Endothelial cell of umbilical vein (primary cell): ENCODE data around the gene MYO9B. TPM values are rescaled to one million over a fixed set of nuclear protein-coding genes. Genes with fewer than 3 reads are reported as not detected.

ENCODE experiments used
- BruUV-seq: library from RNA; stranded (reverse); fragments of 400-500 nt; replicated peaks from 2 replicates; lab custom pipeline; 2021; lab: Mats Ljungman, UMichigan
- CTCF ChIA-PET: fragments of 300-600, 350-600 bp; sonication (Branson Sonifier 250); formaldehyde crosslinking; loops from one replicate; lab custom pipeline; 2021; ENCODE audit warnings: antibody characterized with exemption, inconsistent platforms; lab: Charles Lee
- POLR2A ChIA-PET: fragments of 300-600, 350-600 bp; sonication (Branson Sonifier 250); formaldehyde crosslinking; loops from one replicate; lab custom pipeline; 2021; ENCODE audit warnings: antibody characterized with exemption, inconsistent platforms; lab: Charles Lee
- DNase-seq: peaks from one replicate; pipeline ENCODE4 v3.0.0-alpha.2; 2011; ENCODE audit warnings: low read depth, low spot score
- FAIRE-seq: peaks from 2 replicates; lab custom pipeline; 2011; peaks lifted over from hg19 to GRCh38; lab: Jason Lieb, UNC
- H2AFZ ChIP-seq: 2 replicates; pipeline ENCODE4 v1.6.0; 2012; ENCODE audit warnings: low read depth, low read length, control low read depth, inconsistent platforms
- H3K27ac ChIP-seq: 2 replicates; pipeline ENCODE4 v1.5.1; 2011; ENCODE audit warnings: low read depth, mild to moderate bottlenecking, control low read depth, low read length, moderate library complexity; ENCODE audit not compliant: insufficient read depth
- H3K27me3 ChIP-seq, 2 experiments: 2 replicates each; pipeline versions ENCODE4 v1.6.0 to v1.6.1; 2011; ENCODE audit warnings: low read length in 2 of 2, mixed read lengths in 1 of 2; ENCODE audit not compliant: control insufficient read depth in 2 of 2, insufficient read depth in 2 of 2
- H3K36me3 ChIP-seq, 2 experiments: 2 replicates in 1 of 2; 3 replicates in 1 of 2; pipeline ENCODE4 v1.5.1; 2011; ENCODE audit warnings: low read length in 2 of 2, mild to moderate bottlenecking in 1 of 2, moderate library complexity in 1 of 2; ENCODE audit not compliant: control insufficient read depth in 2 of 2, insufficient read depth in 2 of 2; ENCODE audit errors: extremely low read depth in 1 of 2
- H3K4me1 ChIP-seq: 3 replicates; pipeline ENCODE4 v1.5.1; 2011; ENCODE audit warnings: mild to moderate bottlenecking, low read length; ENCODE audit not compliant: control insufficient read depth, insufficient read depth; ENCODE audit errors: extremely low read depth
- H3K4me2 ChIP-seq: 2 replicates; pipeline ENCODE4 v1.6.1; 2011; ENCODE audit warnings: low read length, control low read depth, mixed read lengths; ENCODE audit not compliant: insufficient read depth
- H3K4me3 ChIP-seq, 3 experiments: fragments of 200-600 bp in 1 of 3; sonication (generic), shearing (Covaris generic) in 1 of 3; replicated peaks in 1 of 3; 2 replicates each; pipeline ENCODE4 v1.5.1; 2011 to 2016; ENCODE audit warnings: control low read depth in 3 of 3, low read length in 3 of 3, mild to moderate bottlenecking in 2 of 3, inconsistent platforms in 1 of 3, low read depth in 1 of 3, moderate library complexity in 1 of 3; ENCODE audit not compliant: insufficient read depth in 1 of 3
- H3K79me2 ChIP-seq: 2 replicates; pipeline ENCODE4 v1.6.0; 2012; ENCODE audit warnings: low read length, inconsistent platforms; ENCODE audit not compliant: control insufficient read depth, insufficient read depth
- H3K9ac ChIP-seq: replicated peaks from 2 replicates; pipeline ENCODE3; 2011; ENCODE audit warnings: low read length, control low read depth; ENCODE audit not compliant: insufficient read depth; ENCODE audit errors: extremely low read depth
- H3K9me1 ChIP-seq: replicated peaks from 3 replicates; pipeline ENCODE4 v1.6.0; 2011; ENCODE audit warnings: mild to moderate bottlenecking, low read length; ENCODE audit not compliant: control insufficient read depth, insufficient read depth; ENCODE audit errors: extremely low read depth
- H3K9me3 ChIP-seq: replicated peaks from 2 replicates; pipeline ENCODE4 v1.5.1; 2012; ENCODE audit warnings: low read length, inconsistent platforms; ENCODE audit not compliant: control insufficient read depth, insufficient read depth
- H4K20me1 ChIP-seq: replicated peaks from 2 replicates; pipeline ENCODE3; 2011; ENCODE audit warnings: mild to moderate bottlenecking, low read length; ENCODE audit not compliant: control insufficient read depth, insufficient read depth; ENCODE audit errors: extremely low read depth
- EZH2 ChIP-seq: IDR thresholded peaks from 2 replicates; pipeline ENCODE4 v1.6.1; 2012; ENCODE audit warnings: borderline replicate concordance, low read depth, mild to moderate bottlenecking, moderate library complexity, low read length, inconsistent platforms; ENCODE audit not compliant: severe bottlenecking
- FOS ChIP-seq: IDR thresholded peaks from 2 replicates; pipeline ENCODE4 v1.6.1; 2011; ENCODE audit warnings: mild to moderate bottlenecking, low read length, moderate library complexity, borderline replicate concordance; ENCODE audit not compliant: insufficient read depth
- GATA2 ChIP-seq: IDR thresholded peaks from 2 replicates; pipeline ENCODE4 v1.7.0; 2011; ENCODE audit warnings: low read depth, mild to moderate bottlenecking, moderate library complexity, mixed read lengths, low read length; ENCODE audit not compliant: insufficient read length, insufficient read depth
- JUN ChIP-seq: IDR thresholded peaks from 2 replicates; pipeline ENCODE4 v1.6.1; 2011; ENCODE audit warnings: borderline replicate concordance, low read depth; ENCODE audit not compliant: insufficient read length, insufficient read depth
- MYC ChIP-seq: IDR thresholded peaks from one replicate; pipeline ENCODE4 v1.6.1; 2011; ENCODE audit warnings: mild to moderate bottlenecking, low read depth, low read length
- POLR2A ChIP-seq: IDR thresholded peaks from 2 replicates; pipeline ENCODE4 v1.6.1; 2012; ENCODE audit warnings: low read depth, mild to moderate bottlenecking, control low read depth, low read length
- POLR2AphosphoS5 ChIP-seq: IDR thresholded peaks from 2 replicates; pipeline ENCODE4 v1.6.1; 2012; ENCODE audit warnings: low read depth, mild to moderate bottlenecking, control low read depth, low read length, moderate library complexity; ENCODE audit not compliant: insufficient read depth
- dilution Hi-C: fragments of 300-500 bp; cut with MboI; formaldehyde crosslinking; loops from one replicate; pipeline ENCODE4 v1.15.0; 2019; ENCODE audit warnings: low sequenced_read_pairs; ENCODE audit not compliant: extremely low pct_ligation_motif_present
- intact Hi-C: fragments of 100-400 bp; cut with micrococcal nuclease; formaldehyde crosslinking; loops from one replicate; pipeline ENCODE4 v1.10.0; 2022
- polyA plus RNA-seq, 4 experiments: library from polyadenylated mRNA; depleted of rRNA in 3 of 4; stranded (reverse) in 3 of 4; unstranded in 1 of 4; fragments of >200 nt; gene quantifications; 2 replicates each; pipeline versions ENCODE4 v1.2.1 to v1.2.3, GENCODE V29; 2011 to 2012; ENCODE audit warnings: missing spikeins in 1 of 4
- total RNA-seq: library from RNA; stranded (reverse); gene quantifications from 2 replicates; pipeline ENCODE4 v1.2.3, GENCODE V29; 2021
- TF ChIP-seq, protein P1 (sequence below), 2 donors: IDR thresholded peaks; 1 replicate in 1 of 2; 2 replicates in 1 of 2; pipeline ENCODE4 v1.5.1; 2011; ENCODE audit warnings: low read length in 2 of 2, mild to moderate bottlenecking in 2 of 2, moderate library complexity in 2 of 2, control low read depth in 1 of 2, inconsistent platforms in 1 of 2, low read depth in 1 of 2; ENCODE audit not compliant: insufficient read depth in 1 of 2; ENCODE audit errors: extremely low read depth in 1 of 2
- TF ChIP-seq, protein P2 (sequence below): IDR thresholded peaks from 2 replicates; pipeline ENCODE4 v1.6.1; 2011; ENCODE audit not compliant: insufficient read depth, insufficient read length

Gene MYO9B
- total and polyA plus RNA-seq, 2 donors (not counting 3 experiments of a cell fraction or from before 2014, with no cell fraction given), result 64.4 to 119 TPM

DNA sequence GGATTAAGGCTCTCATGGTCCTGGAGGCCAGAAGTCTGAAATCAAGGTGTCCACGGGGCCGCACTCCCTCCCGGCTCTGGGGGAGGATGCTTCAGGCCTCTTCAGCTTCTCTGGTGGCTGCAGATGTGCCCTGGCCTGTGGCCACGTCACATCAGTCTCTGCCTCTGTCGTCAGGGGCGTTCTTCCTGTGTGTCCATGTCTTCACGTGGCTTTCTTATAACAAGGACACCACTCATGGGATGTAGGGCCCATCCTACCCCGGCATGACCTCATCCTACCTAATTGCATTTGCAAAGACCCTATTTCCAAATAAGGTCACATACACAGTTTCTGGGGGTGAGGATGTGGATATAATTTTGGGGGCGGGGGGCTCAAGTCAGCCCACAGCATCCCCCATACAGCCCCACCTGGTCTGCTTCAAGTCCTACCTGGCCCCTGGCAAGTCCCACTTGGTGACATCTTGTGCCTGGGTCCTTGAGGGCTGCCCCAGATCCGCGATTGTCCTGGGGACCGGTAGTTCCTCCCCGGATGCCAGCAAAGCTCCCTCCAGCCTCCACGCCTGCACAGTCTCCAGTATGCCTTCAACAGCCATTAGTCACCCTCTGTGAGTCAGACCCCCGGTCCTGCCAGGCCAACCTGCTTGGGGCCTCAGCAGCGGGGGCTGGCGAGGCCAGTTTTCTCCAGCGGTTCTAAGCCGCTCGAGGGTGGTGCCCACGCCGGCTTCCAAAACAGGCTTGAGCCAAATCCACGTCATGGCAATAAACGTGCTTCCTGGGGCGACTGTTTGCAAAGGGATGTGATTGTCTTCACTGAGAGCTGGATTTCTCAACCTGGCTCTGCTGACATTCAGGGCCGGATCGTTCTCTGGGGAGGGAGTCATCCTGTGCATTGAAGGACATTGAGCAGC lies 32.2 kb downstream of the MYO9B start:
- intact Hi-C loops, result loop anchor here (1.0 to 5.0 kb wide), 4 partner anchors 27 to 40 kb away; partner anchors contain the start of genes HAUS8 and MYO9B
- Histone ChIP-seq H3K79me2 (peaks cover 72% of the 10 kb centered on the region), H3K4me3 (no peak overlapping the region), H3K9me3 (no peaks in the 10 kb centered on the region), H3K27me3 (no peaks in the 10 kb centered on the region), H3K4me2 (peak overlapping the region; percentile 8), H3K27ac (peak overlapping the region; percentile 80), H3K36me3 (peaks cover 0 to 12% of the 10 kb centered on the region in 2 experiments), H3K9ac (peak overlapping the region; percentile 6), H2AFZ (no peak overlapping the region), H3K9me1 (no peaks in the 10 kb centered on the region), H3K4me1 (peaks cover 11% of the 10 kb centered on the region), H4K20me1 (no peaks in the 10 kb centered on the region)
- peak; percentile 96 for DNase-seq
- peak; percentile 99 for FAIRE-seq
- POLR2A ChIA-PET, result interaction anchor here (0.5 kb wide), 1 partner anchor 23 kb away, joined by 4 read pairs; no protein-coding TSS in a partner anchor
- TF ChIP-seq POLR2AphosphoS5 (peak; percentile 91), JUN (peak; percentile 86), EZH2 (no peak), GATA2 (no peak), POLR2A (no peak), FOS (peak; percentile 98), MYC (peak; percentile 8)
- TF ChIP-seq, protein P1, sequence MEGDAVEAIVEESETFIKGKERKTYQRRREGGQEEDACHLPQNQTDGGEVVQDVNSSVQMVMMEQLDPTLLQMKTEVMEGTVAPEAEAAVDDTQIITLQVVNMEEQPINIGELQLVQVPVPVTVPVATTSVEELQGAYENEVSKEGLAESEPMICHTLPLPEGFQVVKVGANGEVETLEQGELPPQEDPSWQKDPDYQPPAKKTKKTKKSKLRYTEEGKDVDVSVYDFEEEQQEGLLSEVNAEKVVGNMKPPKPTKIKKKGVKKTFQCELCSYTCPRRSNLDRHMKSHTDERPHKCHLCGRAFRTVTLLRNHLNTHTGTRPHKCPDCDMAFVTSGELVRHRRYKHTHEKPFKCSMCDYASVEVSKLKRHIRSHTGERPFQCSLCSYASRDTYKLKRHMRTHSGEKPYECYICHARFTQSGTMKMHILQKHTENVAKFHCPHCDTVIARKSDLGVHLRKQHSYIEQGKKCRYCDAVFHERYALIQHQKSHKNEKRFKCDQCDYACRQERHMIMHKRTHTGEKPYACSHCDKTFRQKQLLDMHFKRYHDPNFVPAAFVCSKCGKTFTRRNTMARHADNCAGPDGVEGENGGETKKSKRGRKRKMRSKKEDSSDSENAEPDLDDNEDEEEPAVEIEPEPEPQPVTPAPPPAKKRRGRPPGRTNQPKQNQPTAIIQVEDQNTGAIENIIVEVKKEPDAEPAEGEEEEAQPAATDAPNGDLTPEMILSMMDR (IDR thresholded peaks at IDR 0.05; ENCODE audit: extremely low read depth in 1 of 2, insufficient read depth in 1 of 2, low read depth in 1 of 2, low read length in 2 of 2), result no peak
- TF ChIP-seq, protein P2, sequence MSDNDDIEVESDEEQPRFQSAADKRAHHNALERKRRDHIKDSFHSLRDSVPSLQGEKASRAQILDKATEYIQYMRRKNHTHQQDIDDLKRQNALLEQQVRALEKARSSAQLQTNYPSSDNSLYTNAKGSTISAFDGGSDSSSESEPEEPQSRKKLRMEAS, result no peak
- BruUV-seq, result TSS peak; percentile 80
- CTCF ChIA-PET, result interaction anchor here (0.9 to 1.6 kb wide), 7 partner anchors 8 to 31 kb away, joined by 3 to 10 read pairs (median 3); no protein-coding TSS in a partner anchor
- dilution Hi-C loops, result no loop called here
